Measurements from ENCODE around the gene C19orf44.
"Not testable (repeated sequence)": the region's sequence is repeated elsewhere in the genome, so short reads cannot be mapped to it uniquely, and the experiment has no call there.

Gene C19orf44

GRCh38 chr19:16541526-16542044 lies 45.4 kb downstream of the C19orf44 start:
- no peak for DNase-seq

GRCh38 chr19:16542045-16542909 lies 46.1 kb downstream of the C19orf44 start, which contains the start of gene CHERP:
Gene CHERP (minus strand): TSS chr19:16542437. CDS start chr19:16542378, 59 bp downstream.
- peak; percentile 95 for DNase-seq

- DNase-seq, result no peak
Observed at GRCh38 chr19:16542910-16543472, 46.8 kb downstream of the C19orf44 start.

GRCh38 chr19:16543734-16544133 lies 47.5 kb downstream of the C19orf44 start:
- DNase-seq, result not testable (repeated sequence)

- DNase-seq, result no peak
Observed at GRCh38 chr19:16544473-16545231, 48.5 kb downstream of the C19orf44 start.

- DNase-seq, result no peak
Observed at GRCh38 chr19:16548956-16549355, 52.8 kb downstream of the C19orf44 start.

GRCh38 chr19:16551902-16552301 lies 55.7 kb downstream of the C19orf44 start:
- not testable (repeated sequence) for DNase-seq

GRCh38 chr19:16554776-16555175 lies 58.6 kb downstream of the C19orf44 start:
- no peak for DNase-seq

GRCh38 chr19:16559780-16560276 lies 63.6 kb downstream of the C19orf44 start:
- no peak for DNase-seq

GRCh38 chr19:16561382-16561781 lies 65.2 kb downstream of the C19orf44 start:
- DNase-seq, result no peak

GRCh38 chr19:16562608-16563025 lies 66.4 kb downstream of the C19orf44 start:
- DNase-seq, result no peak

GRCh38 chr19:16564842-16565241 lies 68.6 kb downstream of the C19orf44 start:
- DNase-seq, result no peak

- peak; percentile 55 for DNase-seq
Observed at GRCh38 chr19:16566161-16566560, 70.0 kb downstream of the C19orf44 start.

GRCh38 chr19:16566702-16567101 lies 70.5 kb downstream of the C19orf44 start:
- DNase-seq, result no peak

- no peak for DNase-seq
Observed at GRCh38 chr19:16569609-16570320, 73.6 kb downstream of the C19orf44 start.
